ENCODE measurements around the gene MTUS2.
"Not testable (repeated sequence)": the region's sequence is repeated elsewhere in the genome, so short reads cannot be mapped to it uniquely, and the experiment has no call there.

MTUS2 gene

GRCh38 chr13:28981530-28981929 is 161.4 kb downstream of the MTUS2 start:
- Histone ChIP-seq H3K4me3 (ENCODE audit: insufficient read depth, low read length, poor library complexity, severe bottlenecking) (no peak overlapping the region), H3K79me2 (ENCODE audit: insufficient read depth, low read length) (no peaks in the 10 kb centered on the region), H3K9me2 (replicated peaks; ENCODE audit: insufficient read depth, low read length) (no peaks in the 10 kb centered on the region; the same call in 1 of the 2 replicates), H3K27ac (ENCODE audit: low read depth, low read length) (no peak overlapping the region), H3K9me3 (ENCODE audit: insufficient read depth, low read length) (no peaks in the 10 kb centered on the region), H3K36me3 (ENCODE audit: low read length) (no peaks in the 10 kb centered on the region), H4K20me1 (ENCODE audit: low read depth, low read length) (no peaks in the 10 kb centered on the region), H3K9ac (ENCODE audit: low read length) (no peak overlapping the region), H2AFZ (ENCODE audit: low read depth, low read length, severe bottlenecking) (no peak overlapping the region), H3F3A (ENCODE audit: insufficient read depth) (no peaks in the 10 kb centered on the region), H3K27me3 (ENCODE audit: low read length) (no peaks in the 10 kb centered on the region), H3K4me2 (ENCODE audit: low read depth, low read length, poor library complexity, severe bottlenecking) (no peak overlapping the region)
- no peak for TF ChIP-seq EZH2phosphoT487 (conservative IDR thresholded peaks at IDR 0.05; ENCODE audit: low read length)

- no peak overlapping the region for H3K4me3 ChIP-seq (ENCODE audit: insufficient read depth, low read length, poor library complexity, severe bottlenecking)
- H3K9me2 ChIP-seq (replicated peaks; ENCODE audit: insufficient read depth, low read length), result no peaks in the 10 kb centered on the region; the same call in 1 of the 2 replicates
- H4K20me1 ChIP-seq (ENCODE audit: low read depth, low read length), result no peaks in the 10 kb centered on the region
- no peaks in the 10 kb centered on the region for H3K36me3 ChIP-seq (ENCODE audit: low read length)
- no peak overlapping the region for H2AFZ ChIP-seq (ENCODE audit: low read depth, low read length, severe bottlenecking)
- H3K27ac ChIP-seq (ENCODE audit: low read depth, low read length), result no peak overlapping the region
- H3F3A ChIP-seq (ENCODE audit: insufficient read depth), result no peaks in the 10 kb centered on the region
- H3K79me2 ChIP-seq (ENCODE audit: insufficient read depth, low read length), result no peaks in the 10 kb centered on the region
- TF ChIP-seq EZH2phosphoT487 (conservative IDR thresholded peaks at IDR 0.05; ENCODE audit: low read length), result no peak
- no peaks in the 10 kb centered on the region for H3K27me3 ChIP-seq (ENCODE audit: low read length)
- no peak overlapping the region for H3K9ac ChIP-seq (ENCODE audit: low read length)
- H3K9me3 ChIP-seq (ENCODE audit: insufficient read depth, low read length), result no peaks in the 10 kb centered on the region
- H3K4me2 ChIP-seq (ENCODE audit: low read depth, low read length, poor library complexity, severe bottlenecking), result no peak overlapping the region
Measured at GRCh38 chr13:28983641-28984040, 163.5 kb downstream of the MTUS2 start.

- Histone ChIP-seq H3K9me2 (replicated peaks; ENCODE audit: insufficient read depth, low read length) (no peaks in the 10 kb centered on the region; the same call in 1 of the 2 replicates), H3K79me2 (ENCODE audit: insufficient read depth, low read length) (no peaks in the 10 kb centered on the region), H3K9me3 (ENCODE audit: insufficient read depth, low read length) (no peaks in the 10 kb centered on the region), H3K4me2 (ENCODE audit: low read depth, low read length, poor library complexity, severe bottlenecking) (no peak overlapping the region), H3K4me3 (ENCODE audit: insufficient read depth, low read length, poor library complexity, severe bottlenecking) (no peak overlapping the region), H3K27me3 (ENCODE audit: low read length) (no peaks in the 10 kb centered on the region), H4K20me1 (ENCODE audit: low read depth, low read length) (no peaks in the 10 kb centered on the region), H3K27ac (ENCODE audit: low read depth, low read length) (no peak overlapping the region), H3K36me3 (ENCODE audit: low read length) (no peaks in the 10 kb centered on the region), H3K9ac (ENCODE audit: low read length) (no peak overlapping the region), H3F3A (ENCODE audit: insufficient read depth) (no peaks in the 10 kb centered on the region), H2AFZ (ENCODE audit: low read depth, low read length, severe bottlenecking) (no peak overlapping the region)
- no peak for TF ChIP-seq CTCF (IDR thresholded peaks at IDR 0.05; ENCODE audit: insufficient read depth, low read length, poor library complexity, severe bottlenecking)
- no peak for TF ChIP-seq EZH2phosphoT487 (conservative IDR thresholded peaks at IDR 0.05; ENCODE audit: low read length)
Measured at GRCh38 chr13:28984326-28984725, 164.2 kb downstream of the MTUS2 start.

GRCh38 chr13:28984825-28985224 is 164.7 kb downstream of the MTUS2 start:
- H3K9ac ChIP-seq (ENCODE audit: low read length), result no peak overlapping the region
- H3K36me3 ChIP-seq (ENCODE audit: low read length), result no peaks in the 10 kb centered on the region
- no peak overlapping the region for H3K4me3 ChIP-seq (ENCODE audit: insufficient read depth, low read length, poor library complexity, severe bottlenecking)
- H3F3A ChIP-seq (ENCODE audit: insufficient read depth), result no peaks in the 10 kb centered on the region
- H4K20me1 ChIP-seq (ENCODE audit: low read depth, low read length), result no peaks in the 10 kb centered on the region
- H3K27me3 ChIP-seq (ENCODE audit: low read length), result no peaks in the 10 kb centered on the region
- no peak overlapping the region for H3K4me2 ChIP-seq (ENCODE audit: low read depth, low read length, poor library complexity, severe bottlenecking)
- H3K27ac ChIP-seq (ENCODE audit: low read depth, low read length), result no peak overlapping the region
- no peak overlapping the region for H2AFZ ChIP-seq (ENCODE audit: low read depth, low read length, severe bottlenecking)
- H3K9me2 ChIP-seq (replicated peaks; ENCODE audit: insufficient read depth, low read length), result no peaks in the 10 kb centered on the region; the same call in 1 of the 2 replicates
- no peaks in the 10 kb centered on the region for H3K79me2 ChIP-seq (ENCODE audit: insufficient read depth, low read length)
- TF ChIP-seq CTCF (IDR thresholded peaks at IDR 0.05; ENCODE audit: insufficient read depth, low read length, poor library complexity, severe bottlenecking), result no peak
- TF ChIP-seq EZH2phosphoT487 (conservative IDR thresholded peaks at IDR 0.05; ENCODE audit: low read length), result no peak
- no peaks in the 10 kb centered on the region for H3K9me3 ChIP-seq (ENCODE audit: insufficient read depth, low read length)

GRCh38 chr13:28990378-28990777 is 170.2 kb downstream of the MTUS2 start:
- H2AFZ ChIP-seq (ENCODE audit: low read depth, low read length, severe bottlenecking); H3K27me3 ChIP-seq (ENCODE audit: low read length); H3K4me2 ChIP-seq (ENCODE audit: low read depth, low read length, poor library complexity, severe bottlenecking); H3F3A ChIP-seq (ENCODE audit: insufficient read depth); H3K9ac ChIP-seq (ENCODE audit: low read length); H3K9me3 ChIP-seq (ENCODE audit: insufficient read depth, low read length); H3K4me3 ChIP-seq (ENCODE audit: insufficient read depth, low read length, poor library complexity, severe bottlenecking); H3K79me2 ChIP-seq (ENCODE audit: insufficient read depth, low read length); H3K36me3 ChIP-seq (ENCODE audit: low read length); H4K20me1 ChIP-seq (ENCODE audit: low read depth, low read length); H3K27ac ChIP-seq (ENCODE audit: low read depth, low read length); H3K9me2 ChIP-seq (replicated peaks; ENCODE audit: insufficient read depth, low read length): not testable (repeated sequence)

Data from SU-DHL-6 (cell line).